NOMO-1 treated with DMSO at 0.1 percent for 48 hours (cell line): ENCODE measurements around the gene DLGAP1.
A peak's percentile ranks its signal among the peaks of the same experiment; 100 is the strongest.

Experiments
- DNase-seq: peaks from one replicate; lab custom pipeline; 2025; ENCODE audit not compliant: unreplicated experiment; lab: John Stamatoyannopoulos, UW

DLGAP1 gene

DNA sequence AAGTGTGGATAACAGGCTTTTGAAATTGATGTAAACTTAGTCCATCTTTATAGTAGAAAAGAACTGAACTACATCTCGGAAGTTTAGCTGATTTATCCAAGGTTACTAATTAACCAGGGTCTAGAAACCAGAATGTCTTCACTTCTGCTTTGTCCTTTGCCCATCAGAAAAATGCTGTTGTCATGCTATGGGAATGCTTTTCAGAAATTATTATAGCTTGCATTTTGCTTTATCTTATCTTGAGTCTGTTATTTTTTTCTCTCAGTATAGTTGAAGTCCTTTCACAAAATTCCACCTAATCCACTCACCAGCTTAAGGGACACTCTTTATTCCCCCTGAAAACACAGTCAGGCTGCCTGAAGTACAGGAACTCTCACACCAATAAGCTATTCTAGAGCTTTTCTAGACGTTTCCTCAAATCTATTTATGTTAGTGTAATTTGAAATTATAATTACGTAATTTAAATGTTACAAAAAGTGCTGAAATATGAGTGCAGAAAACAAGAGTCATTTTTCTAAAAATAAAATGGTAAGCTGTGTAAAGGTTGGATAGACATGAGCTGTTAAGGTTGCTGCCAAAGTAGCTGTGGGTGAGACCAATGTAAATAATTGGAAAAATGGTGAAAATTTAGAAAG is 548.9 kb downstream of the DLGAP1 start:
- DNase-seq, result peak; percentile 63

DNA sequence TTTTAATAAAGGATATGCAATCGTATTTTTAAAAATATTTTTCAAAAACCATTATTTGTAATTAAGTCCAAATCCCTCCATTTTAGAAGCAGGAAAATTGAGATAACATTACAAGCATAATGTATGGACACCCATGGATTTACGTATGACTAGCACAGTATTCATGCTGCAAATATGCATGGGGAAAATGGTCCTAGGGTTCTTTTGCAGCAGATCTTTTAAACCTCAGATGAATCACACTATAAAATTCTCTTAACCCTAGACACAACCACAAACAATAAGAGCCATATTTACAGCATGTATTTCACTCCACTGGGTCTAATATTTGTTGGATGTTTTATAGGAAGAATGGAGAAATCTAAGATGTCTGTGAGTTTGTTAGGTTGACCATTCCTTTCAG is 551.8 kb downstream of the DLGAP1 start:
- no peak for DNase-seq

DNA sequence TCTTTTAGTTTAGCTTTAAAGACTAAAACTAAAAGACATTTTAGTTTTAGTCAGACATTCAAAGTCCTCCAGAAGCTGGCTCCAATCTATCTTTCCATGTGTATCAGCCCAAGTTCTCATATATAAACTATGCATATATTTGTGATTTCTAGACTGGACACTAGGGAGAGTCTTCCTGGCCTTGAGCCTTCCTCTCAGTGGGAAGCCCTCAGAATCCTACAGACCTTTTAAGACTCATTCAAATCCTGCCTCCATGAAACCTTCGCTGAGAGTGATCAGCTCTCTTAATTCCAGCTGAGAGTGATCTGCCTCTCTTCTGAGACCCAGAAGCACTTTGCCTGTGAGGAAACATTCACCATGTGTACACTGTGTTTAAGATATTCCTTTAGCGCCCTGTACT is 552.4 kb downstream of the DLGAP1 start:
- DNase-seq, result no peak

DNA sequence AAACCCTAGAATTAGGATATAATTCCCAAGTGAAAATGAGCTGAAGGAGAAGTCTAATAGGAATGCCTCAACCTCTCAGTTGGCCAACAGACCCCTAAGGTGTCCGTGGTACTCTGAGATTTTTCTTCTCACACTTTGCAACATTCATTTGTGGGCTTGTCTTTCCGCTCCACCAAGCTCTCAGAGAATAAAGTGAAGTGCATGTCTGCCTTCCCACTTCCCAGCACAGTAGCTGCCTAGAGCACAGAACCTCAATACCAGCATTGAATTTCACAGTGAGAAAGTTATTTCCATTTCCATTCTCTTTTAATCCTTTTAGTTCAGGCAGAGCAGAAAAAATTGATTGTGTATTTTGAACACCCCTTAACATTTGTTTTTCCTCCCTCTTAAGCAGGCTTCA is 553.3 kb downstream of the DLGAP1 start:
- no peak for DNase-seq

DNA sequence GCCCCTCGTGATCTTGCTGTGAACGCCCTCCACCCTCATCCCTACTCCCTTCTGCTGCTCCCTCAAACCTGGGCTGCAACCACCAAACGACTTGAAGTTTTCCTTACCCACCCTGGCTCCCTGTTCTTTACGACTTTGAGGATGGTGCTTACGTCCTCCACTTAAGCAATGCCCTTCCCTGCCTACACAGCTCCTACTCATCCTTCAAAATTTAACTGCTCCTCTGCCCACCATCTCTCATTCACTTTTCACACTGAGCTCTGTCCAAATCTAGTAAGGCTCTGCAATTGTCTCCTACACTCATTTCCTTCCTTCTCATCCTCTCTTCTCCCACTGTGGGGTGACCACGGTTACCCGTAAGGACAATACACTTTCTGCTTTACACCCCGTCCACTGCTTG is 554.1 kb downstream of the DLGAP1 start:
- DNase-seq, result no peak

DNA sequence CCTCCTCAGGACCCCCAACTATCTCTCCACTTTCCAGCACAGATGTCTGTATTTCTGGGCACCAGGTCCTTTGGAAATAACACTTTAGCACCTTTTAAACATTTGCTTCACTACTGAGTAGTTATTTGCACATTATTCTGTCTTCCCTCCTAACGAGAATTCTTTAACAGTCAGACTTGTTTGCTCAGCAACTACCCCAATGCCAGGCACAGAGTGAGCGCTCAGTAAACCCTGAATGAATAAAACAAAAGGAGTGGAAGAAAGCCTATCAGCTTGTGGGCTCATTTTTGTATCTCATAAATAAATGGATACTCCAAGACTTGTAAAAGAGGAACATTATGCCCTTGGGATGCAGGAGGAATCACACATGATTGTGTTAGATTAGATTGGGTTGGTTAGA is 554.8 kb downstream of the DLGAP1 start:
- DNase-seq, result no peak

DNA sequence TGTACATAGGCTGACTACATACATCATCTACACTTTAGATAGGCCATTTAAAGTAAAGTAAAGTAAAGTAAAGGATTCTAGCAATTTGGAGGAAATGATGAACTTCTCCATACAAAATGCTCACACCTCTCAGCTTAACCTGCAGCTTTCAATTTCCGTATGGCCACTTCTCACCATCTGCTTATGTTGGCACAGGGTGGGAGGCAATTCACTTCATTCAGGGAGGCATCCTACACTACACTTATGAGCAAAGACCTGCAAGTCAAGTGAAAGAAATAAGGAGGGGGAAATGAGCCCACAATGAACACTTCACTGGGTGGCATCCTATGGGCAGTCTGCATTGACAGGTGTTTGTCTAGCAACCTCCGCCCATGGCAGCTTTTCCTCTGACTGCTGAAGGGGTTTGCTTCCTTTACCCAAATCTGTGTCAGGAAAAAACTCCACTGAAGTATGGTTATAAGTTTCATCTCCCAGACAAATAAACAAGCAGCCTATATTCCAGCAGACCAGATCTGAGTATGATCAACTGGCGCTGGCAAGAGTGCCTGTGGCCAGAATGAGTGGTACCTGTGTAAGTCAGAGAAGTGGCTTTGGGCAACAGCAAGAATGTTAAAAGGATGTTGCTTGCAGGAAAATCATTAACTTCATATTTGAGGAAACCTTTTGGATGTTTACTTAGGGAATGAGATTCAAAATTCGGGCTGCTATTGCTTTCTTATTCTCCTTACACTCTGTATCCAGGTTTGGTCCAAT is 556.1 kb downstream of the DLGAP1 start:
- no peak for DNase-seq

DNA sequence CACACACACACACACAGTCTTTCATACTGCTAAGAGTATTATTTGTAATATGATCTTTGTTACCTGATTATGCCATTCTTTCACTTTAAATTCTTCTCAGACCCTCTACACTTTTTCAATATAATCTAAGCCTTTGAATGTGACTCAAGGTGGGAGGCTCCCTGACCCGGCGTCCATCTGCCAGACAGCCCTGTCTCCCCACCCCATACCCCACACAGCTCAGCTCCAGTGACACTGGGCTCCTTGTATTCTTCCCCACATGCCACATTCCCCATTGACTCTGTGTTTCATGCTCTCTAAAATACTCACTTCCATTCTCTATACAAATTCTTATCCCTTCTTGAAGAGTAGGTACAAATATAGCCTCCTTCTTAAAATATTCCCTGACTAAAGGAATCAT is 563.0 kb downstream of the DLGAP1 start:
- no peak for DNase-seq

DNA sequence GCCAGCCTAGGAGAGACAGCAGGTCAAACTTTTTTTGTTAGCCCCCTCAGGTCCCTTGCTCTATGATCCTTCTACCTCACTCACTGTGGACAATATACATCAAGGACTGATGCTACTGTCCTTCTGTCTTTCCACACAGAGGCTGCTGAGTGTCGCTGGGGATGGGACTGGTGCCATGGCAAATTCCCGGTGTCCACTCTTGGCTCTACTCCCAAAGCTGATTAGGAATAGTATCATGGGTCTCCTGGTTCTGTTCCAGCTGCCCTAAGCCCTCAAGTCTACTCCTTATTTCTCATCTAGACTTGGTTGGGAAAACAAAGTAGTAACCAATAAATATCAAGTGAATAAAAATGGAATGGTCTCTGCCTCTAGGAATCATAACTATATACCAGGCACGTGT is 563.9 kb downstream of the DLGAP1 start:
- no peak for DNase-seq

DNA sequence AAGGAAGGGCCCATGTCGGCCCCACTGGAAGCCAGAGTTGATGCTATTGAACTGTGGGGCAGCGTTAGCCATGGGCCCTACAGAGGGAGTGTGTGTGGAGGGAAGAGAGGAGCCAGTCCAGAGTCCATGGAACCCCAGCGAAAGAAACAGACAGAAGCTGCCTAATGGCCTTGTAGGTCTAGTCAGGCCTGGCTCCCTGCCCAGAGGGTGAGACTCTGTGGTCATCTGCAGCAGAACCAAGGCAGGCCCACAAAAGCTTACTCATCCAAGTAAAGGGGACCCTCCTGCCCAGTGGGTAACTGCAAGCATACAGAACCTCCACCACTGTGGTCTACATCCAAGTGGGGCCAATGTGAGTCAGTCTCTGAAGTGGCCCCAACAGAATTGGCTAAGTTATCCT is 565.3 kb downstream of the DLGAP1 start:
- DNase-seq, result no peak

DNA sequence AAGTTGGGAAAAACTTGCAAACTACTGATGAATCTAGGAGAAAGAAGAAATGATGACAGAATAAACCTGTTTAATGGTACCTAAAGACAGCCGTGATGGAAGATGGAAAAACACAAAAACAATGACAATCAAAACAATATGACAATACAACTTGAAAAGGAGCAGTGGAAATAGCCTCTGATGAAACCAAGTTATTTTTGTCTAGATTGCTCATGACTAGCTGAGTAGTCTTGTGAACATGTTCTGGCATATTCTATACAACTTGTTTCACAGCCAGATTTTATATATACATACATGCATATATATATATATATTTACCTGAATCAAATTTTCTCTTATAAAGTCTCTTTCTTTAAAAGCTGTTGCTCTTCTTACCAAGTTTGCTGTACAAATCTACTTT is 566.0 kb downstream of the DLGAP1 start:
- DNase-seq, result no peak

DNA sequence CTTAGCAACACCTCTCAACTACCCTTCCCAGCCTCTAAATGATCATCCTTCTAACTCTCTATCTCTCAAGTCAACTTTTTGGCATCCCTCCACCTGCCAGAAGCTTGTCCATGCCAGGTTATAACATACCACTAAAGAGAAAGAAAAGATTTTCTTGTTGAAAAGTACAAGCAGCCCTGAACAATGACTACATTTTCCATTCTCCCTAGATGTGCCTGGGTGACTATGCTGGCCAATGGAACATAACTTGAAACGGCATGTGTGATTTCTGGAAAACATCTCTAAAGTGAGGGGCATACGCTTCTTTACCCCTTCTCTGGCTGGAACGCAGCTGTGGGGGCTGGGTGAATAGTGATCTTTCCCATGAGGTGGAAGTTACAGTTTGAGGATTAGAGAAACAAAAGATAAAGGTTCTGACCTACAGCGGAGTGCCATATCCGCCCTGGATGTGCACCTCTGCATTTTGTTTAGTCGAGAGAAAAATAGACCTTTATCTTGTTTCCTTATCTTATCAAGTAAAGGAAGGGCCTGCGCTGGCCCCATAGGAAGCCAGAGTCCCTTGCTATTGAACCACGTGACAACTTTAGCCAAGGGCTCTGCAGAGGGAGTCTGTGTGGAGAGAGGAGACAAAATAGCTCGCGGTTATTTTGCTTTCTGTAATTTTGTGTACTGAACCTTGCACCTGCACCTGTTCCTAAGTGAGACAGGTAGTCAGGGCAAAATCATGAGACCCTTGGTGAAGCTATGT is 568.4 kb downstream of the DLGAP1 start:
- DNase-seq, result no peak

DNA sequence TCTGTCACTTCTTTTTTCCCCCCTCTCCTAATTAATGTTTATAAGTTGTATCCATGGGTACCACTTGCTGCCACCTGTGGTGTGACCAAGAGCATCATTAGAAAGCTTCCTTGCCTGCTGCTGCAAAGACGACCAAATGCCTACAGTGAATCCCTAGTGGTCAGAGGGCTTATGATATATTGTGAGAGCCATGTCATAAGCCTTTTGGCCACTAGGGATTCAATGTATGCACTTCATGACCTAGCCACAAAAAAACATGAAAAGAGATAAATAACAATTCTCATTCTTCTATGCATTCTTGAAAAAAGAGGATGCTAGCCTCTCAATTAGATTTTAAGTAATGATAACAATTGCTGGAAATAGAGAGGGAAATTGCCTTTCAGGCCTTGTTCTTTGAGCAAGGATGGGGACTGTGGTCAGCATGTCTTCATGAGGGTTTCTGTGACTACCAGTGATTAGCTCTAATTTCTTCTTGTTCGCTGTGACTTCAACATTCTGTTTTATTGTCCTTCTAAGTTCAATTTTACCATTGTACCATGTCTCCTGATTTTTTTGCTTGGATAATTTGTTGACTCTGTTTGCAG is 569.8 kb downstream of the DLGAP1 start:
- DNase-seq, result peak; percentile 29

DNA sequence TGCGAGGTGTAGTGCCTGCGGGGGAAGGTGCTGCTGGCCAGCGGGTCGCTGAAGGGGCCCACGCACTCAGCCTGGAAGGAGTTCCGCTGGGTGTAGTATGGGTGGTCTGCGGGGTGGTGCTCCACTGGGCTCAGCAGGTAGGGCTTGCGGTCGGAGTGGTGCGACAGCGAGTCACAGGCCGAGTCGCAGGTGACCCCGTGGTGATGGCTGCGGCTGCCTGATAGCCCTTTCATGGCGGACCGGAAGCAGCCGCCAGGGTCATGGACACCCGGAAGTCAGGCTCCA is 575.3 kb downstream of the DLGAP1 start:
- DNase-seq, result no peak

DNA sequence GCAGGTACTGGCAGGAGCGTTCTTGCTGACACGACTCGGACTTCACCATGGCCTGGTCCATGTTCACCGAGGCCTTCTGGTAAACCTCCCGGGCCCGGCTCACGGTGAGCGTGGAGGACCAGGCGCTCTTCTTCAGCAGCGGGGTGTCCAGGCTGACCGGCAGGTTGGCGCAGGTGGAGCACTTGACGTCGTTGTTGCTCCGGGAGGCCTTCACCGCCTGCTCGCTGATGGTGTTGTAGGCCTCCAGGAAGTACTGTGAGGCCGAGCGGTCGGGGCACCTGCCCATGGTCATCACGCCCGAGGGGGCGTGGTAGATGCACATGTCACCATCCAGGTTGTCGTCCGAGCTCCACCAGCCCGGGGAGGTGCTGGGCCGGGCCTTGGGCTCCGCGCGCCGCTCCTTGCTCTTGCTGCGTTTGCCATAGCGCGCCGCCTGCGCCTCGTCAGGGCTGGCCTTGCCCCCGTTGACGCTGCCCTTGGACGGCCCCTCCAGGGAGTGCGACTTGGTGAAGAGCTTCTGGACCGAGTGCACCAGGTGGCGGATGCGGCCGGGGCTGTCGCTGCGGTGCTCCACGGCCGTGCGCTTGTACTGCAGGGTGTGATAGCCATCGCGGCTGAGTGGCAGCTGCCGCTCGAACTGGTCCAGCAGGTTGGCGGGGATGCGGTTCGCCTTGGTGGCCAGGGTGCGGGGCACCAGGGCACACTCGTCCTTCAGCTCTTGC is 575.8 kb downstream of the DLGAP1 start:
- DNase-seq, result no peak

DNA sequence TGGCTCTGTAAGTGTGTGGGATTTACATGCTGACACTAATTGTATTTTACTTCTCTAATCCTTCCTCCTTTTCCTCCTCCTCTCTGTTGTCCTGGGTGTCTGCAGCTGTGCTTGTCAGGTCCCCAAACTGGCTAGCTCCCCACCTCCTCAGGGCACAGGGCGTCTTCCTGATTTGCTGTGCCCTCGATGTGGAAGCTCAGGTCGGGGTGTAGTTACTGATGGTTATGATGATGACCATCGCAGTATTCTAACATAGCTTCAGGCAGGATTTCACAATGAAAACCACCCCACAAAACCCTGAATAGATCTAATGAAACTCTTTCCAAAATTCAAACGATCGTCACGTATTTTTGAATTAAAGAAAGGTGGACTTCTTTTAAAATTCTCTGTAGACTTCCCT is 576.7 kb downstream of the DLGAP1 start:
- DNase-seq, result peak; percentile 77

DNA sequence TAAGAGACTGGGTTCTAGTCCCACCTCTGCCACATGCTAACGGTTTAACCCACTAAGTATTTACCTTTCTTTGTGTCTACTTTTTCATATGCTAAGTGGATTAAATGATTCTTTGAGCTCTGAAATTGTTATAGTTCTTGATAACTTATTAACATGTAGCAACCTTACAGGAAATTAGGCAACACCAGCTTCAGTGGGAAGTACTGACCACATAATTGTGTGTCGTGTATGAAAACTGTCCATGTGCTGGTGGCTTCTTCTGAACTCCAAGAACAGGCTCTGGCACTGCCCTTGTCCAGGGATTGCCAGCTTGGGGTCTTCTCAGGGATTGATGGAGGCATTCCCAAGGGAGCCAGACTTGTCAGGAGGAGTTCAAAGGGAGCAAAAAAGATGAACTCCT is 577.4 kb downstream of the DLGAP1 start:
- peak; percentile 91 for DNase-seq

DNA sequence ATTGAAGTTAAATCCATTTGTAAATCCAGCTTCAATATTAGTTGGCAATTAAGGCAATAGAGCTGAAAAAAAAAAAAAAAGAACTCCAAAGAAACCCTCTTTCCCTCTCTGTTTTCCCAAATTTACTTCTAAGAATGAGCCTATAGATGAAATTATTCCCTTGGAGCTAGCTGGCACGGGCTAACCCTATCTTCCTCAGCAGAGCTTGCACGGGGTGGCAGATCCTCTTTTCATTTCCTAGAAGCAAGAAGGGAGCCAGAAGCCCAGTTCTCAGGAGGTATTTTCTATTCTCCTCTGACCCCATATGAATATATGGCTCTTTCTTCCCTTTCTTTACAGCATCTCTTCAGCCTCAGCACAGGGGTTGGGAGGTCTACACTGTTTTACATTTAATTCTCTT is 579.1 kb downstream of the DLGAP1 start:
- peak; percentile 37 for DNase-seq

DNA sequence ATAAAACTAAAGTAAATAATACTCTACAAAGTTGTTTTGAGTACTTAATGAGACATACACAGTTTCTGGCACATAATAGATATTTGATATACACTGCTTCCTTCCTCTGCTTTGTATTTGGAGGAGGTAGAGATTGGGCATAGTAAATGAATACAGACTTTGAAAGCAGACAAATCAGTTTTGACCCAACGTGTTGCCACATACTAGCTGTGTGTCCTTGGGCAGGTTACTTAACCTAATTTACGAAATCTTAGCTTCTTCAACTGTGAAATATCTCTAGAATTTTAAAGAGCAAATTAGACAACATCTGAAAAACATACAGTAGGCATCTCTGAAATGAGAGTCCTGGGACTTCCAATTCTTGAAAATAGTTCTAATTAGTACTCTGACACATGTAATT is 579.7 kb downstream of the DLGAP1 start:
- DNase-seq, result peak; percentile 62

DNA sequence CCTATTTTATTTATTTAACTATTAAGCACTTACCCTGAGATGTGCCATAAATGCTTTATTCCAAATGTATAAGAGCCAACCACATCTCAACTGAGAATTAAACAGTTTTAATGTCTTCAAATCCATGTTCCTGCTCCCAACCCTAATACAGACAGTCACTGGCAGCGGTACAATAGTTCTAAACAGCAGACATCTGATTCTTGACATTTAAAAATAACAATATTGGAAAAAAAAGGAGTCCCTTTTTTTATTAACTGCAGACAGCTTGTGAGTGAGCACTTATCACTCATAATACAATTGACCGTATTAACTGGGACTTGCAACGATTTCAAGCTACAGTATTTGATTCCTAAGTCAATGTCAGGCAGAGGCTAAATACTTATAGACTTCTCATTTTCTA is 580.5 kb downstream of the DLGAP1 start:
- no peak for DNase-seq

DNA sequence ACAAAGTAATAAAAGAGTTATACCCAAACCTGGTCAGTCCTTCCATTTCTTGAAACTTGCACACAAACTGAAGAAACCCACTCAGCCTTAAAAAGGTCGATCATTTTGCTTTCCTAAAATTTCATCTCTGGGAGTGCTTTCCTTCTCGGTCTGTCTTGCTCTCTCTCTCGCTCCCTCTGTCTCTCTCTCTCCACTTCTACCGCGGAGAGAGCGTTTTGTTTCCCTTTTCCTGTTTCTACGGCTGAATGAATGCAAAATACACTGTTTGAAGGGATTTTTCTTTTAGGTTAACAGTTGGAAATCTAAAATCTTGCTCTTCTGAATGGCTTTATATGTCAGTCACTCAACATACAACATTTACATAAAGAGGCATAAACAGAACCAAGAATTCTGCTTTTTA is 581.0 kb downstream of the DLGAP1 start:
- peak; percentile 51 for DNase-seq
